Gastrocnemius medialis (tissue), 4 donors: ENCODE data around the gene SFT2D1. TPM values are rescaled to one million over a fixed set of nuclear protein-coding genes. Genes with fewer than 3 reads are reported as not detected.

ENCODE experiments used
- ATAC-seq, 2 donors: fragments of 150-250 bp; one replicate each; pipeline ENCODE4 v1.9.1; 2016
- DNase-seq, 2 donors: peaks; one replicate each; pipeline ENCODE4 v3.0.0-alpha.2; 2019
- H3K27ac ChIP-seq, 4 donors: fragments of 200-600 bp; sonication (generic); 1 replicate in 1 of 4; 2 replicates in 3 of 4; pipeline ENCODE4 v1.5.1; 2016 to 2018; ENCODE audit warnings: mild to moderate bottlenecking in 2 of 4, moderate library complexity in 1 of 4
- H3K27me3 ChIP-seq, 3 donors: fragments of 200-600 bp; sonication (generic) in 2 of 3; 1 replicate in 1 of 3; 2 replicates in 2 of 3; pipeline versions ENCODE4 v1.5.1 to v1.6.0; 2016 to 2019; ENCODE audit warnings: mild to moderate bottlenecking in 1 of 3, moderate library complexity in 1 of 3
- H3K36me3 ChIP-seq, 2 donors: fragments of 200-600 bp; sonication (generic) in 1 of 2; one replicate each; pipeline ENCODE4 v1.5.1; 2017 to 2018
- H3K4me1 ChIP-seq, 2 donors: fragments of 200-600 bp; sonication (generic) in 1 of 2; one replicate each; pipeline ENCODE4 v1.5.1; 2016 to 2017; ENCODE audit warnings: mild to moderate bottlenecking in 2 of 2
- H3K4me3 ChIP-seq, 4 donors: fragments of 200-600 bp; sonication (generic) in 3 of 4; 1 replicate in 1 of 4; 2 replicates in 3 of 4; pipeline ENCODE4 v1.5.1; 2016 to 2019; ENCODE audit warnings: mild to moderate bottlenecking in 2 of 4
- H3K9me3 ChIP-seq, 3 donors: fragments of 200-600 bp; sonication (generic) in 2 of 3; 1 replicate in 1 of 3; 2 replicates in 2 of 3; pipeline ENCODE4 v1.5.1; 2016 to 2019
- CTCF ChIP-seq, 5 experiments: fragments of 450-650 bp in 3 of 5; fragments of 200-600 bp in 2 of 5; sonication (generic) in 2 of 5; IDR thresholded peaks in 4 of 5; conservative IDR thresholded peaks in 1 of 5; 1 replicate in 4 of 5; 2 replicates in 1 of 5; pipeline ENCODE4 v1.5.1; 2016 to 2019; ENCODE audit warnings: antibody characterized with exemption in 5 of 5, mild to moderate bottlenecking in 3 of 5, moderate library complexity in 3 of 5
- POLR2A ChIP-seq, 2 donors: fragments of 450-650 bp; IDR thresholded peaks; one replicate each; pipeline ENCODE4 v1.6.1; 2017; ENCODE audit warnings: antibody characterized with exemption in 2 of 2, mild to moderate bottlenecking in 2 of 2, moderate library complexity in 2 of 2
- in situ Hi-C, 4 donors: fragments of 200-750 bp; cut with MboI; loops; one replicate each; pipeline versions ENCODE4 v1.15.0 to v1.8.0; 2017; ENCODE audit warnings: low sequenced_read_pairs in 4 of 4
- intact Hi-C: fragments of 100-400 bp; cut with DNase I; formaldehyde crosslinking; loops from one replicate; pipeline ENCODE4 v1.15.1; 2023; ENCODE audit warnings: low total_unique reads
- total RNA-seq, 4 donors: library from RNA; depleted of rRNA; stranded (reverse); fragments of >200 nt; gene quantifications; one replicate each; pipeline versions ENCODE4 v1.1.0 to v1.2.3, GENCODE V29; 2016

Gene SFT2D1
- total RNA-seq, 4 donors from 2014 or later, result 14.1 to 29.0 (median 16.8) TPM

- intact Hi-C loops, result loop anchor here (1.0 to 5.0 kb wide), 2 partner anchors 107 to 126 kb away; partner anchors contain the start of gene MPC1
- DNase-seq (peak in 1 of 2 donors; percentile 42), ATAC-seq (peak; percentile 62 to 77)
- Histone ChIP-seq H3K27ac (no peak overlapping the region), H3K9me3 (no peaks in the 10 kb centered on the region), H3K27me3 (no peaks in the 10 kb centered on the region), H3K36me3 (no peaks in the 10 kb centered on the region), H3K4me1 (no peaks in the 10 kb centered on the region), H3K4me3 (no peak overlapping the region)
- in situ Hi-C loops, result loop anchor here in 3 of 4 donors (5.0 to 10.0 kb wide), 2 partner anchors 127 to 129 kb away; no protein-coding TSS in a partner anchor
- no peak for TF ChIP-seq POLR2A (IDR thresholded peaks at IDR 0.05)
- peak; percentile 86 to 100 (median 91) for TF ChIP-seq CTCF (IDR thresholded peaks at IDR 0.05 in 4 of 5, conservative IDR thresholded peaks at IDR 0.05 in 1 of 5)
These were observed 66.6 kb downstream of the SFT2D1 start for GRCh38 chr6:166275714-166276166.

- in situ Hi-C loops (loop anchor here (5.0 to 10.0 kb wide), 2 partner anchors 127 to 130 kb away; no protein-coding TSS in a partner anchor), intact Hi-C loops (loop anchor here (1.0 to 5.0 kb wide), 2 partner anchors 107 to 126 kb away; partner anchors contain the start of gene MPC1)
- Histone ChIP-seq H3K4me1 (no peaks in the 10 kb centered on the region), H3K36me3 (no peaks in the 10 kb centered on the region), H3K9me3 (no peaks in the 10 kb centered on the region), H3K27ac (no peak overlapping the region), H3K4me3 (no peak overlapping the region), H3K27me3 (peaks cover 0 to 1% (median 0%) of the 10 kb centered on the region in 3 donors)
- no peak for TF ChIP-seq CTCF (IDR thresholded peaks at IDR 0.05 in 4 of 5, conservative IDR thresholded peaks at IDR 0.05 in 1 of 5)
- no peak for TF ChIP-seq POLR2A (IDR thresholded peaks at IDR 0.05)
- no peak for DNase-seq
- no peak for ATAC-seq
These were observed 67.5 kb downstream of the SFT2D1 start for GRCh38 chr6:166274739-166275370.

GRCh38 chr6:166274163-166274562 is 68.2 kb downstream of the SFT2D1 start:
- TF ChIP-seq CTCF (IDR thresholded peaks at IDR 0.05 in 4 of 5, conservative IDR thresholded peaks at IDR 0.05 in 1 of 5) (no peak), POLR2A (IDR thresholded peaks at IDR 0.05) (no peak)
- DNase-seq (no peak), ATAC-seq (no peak)
- H3K9me3 ChIP-seq, result no peaks in the 10 kb centered on the region
- no peaks in the 10 kb centered on the region for H3K36me3 ChIP-seq
- in situ Hi-C loops (loop anchor here in 2 of 4 donors (5.0 to 10.0 kb wide), 2 partner anchors 128 to 131 kb away; no protein-coding TSS in a partner anchor), intact Hi-C loops (no loop called here)
- H3K4me3 ChIP-seq, result no peak overlapping the region
- no peak overlapping the region for H3K27ac ChIP-seq
- H3K4me1 ChIP-seq, result no peaks in the 10 kb centered on the region
- H3K27me3 ChIP-seq, result peaks cover 0 to 7% (median 3%) of the 10 kb centered on the region in 3 donors

- Histone ChIP-seq H3K9me3 (no peaks in the 10 kb centered on the region), H3K4me3 (no peak overlapping the region), H3K4me1 (no peaks in the 10 kb centered on the region), H3K27ac (no peak overlapping the region), H3K27me3 (peaks cover 0 to 14% (median 10%) of the 10 kb centered on the region in 3 donors), H3K36me3 (no peaks in the 10 kb centered on the region)
- intact Hi-C loops (no loop called here), in situ Hi-C loops (loop anchor here in 2 of 4 donors (5.0 to 10.0 kb wide), 2 partner anchors 131 to 133 kb away; no protein-coding TSS in a partner anchor)
- TF ChIP-seq CTCF (IDR thresholded peaks at IDR 0.05 in 4 of 5, conservative IDR thresholded peaks at IDR 0.05 in 1 of 5), result no peak
- TF ChIP-seq POLR2A (IDR thresholded peaks at IDR 0.05), result no peak
- DNase-seq (no peak), ATAC-seq (no peak)
These were observed 71.0 kb downstream of the SFT2D1 start for GRCh38 chr6:166271376-166271765.
